Measurements from ENCODE around the gene TPT1.

Gene TPT1

DNA sequence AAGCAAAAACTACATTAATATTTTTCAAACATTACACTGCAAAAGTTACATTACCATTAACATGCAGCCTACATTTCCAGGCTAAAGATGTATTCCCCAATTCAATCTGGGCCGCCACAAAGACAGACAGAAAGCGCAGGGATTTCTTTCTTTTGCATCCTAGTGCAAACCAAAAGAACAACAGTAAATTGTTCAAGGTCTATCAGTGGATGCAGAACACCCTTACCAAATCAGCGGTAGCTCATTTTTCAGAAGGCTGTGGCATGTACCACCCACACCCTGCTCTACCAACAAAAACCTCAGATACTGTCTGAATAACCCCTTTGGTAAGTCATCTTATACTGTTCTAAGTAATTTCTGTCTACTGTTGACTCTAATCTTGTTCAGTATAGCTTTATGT is 3.6 kb downstream of the TPT1 start:
- POLR2A ChIA-PET: interaction anchor here (0.8 kb wide), 1 partner anchor 13 kb away, joined by 3 read pairs; no protein-coding TSS in a partner anchor
- Histone ChIP-seq H3K9me3 (ENCODE audit: control insufficient read depth, insufficient read depth, low read depth, low read length) (no peaks in the 10 kb centered on the region), H3K36me3 (ENCODE audit: control insufficient read depth in 2 of 2, insufficient read depth in 1 of 2, low read length in 2 of 2) (peaks cover 42 to 57% of the 10 kb centered on the region in 2 experiments), H3K4me3 (ENCODE audit: low read depth, low read length) (no peak overlapping the region), H3K27ac (ENCODE audit: extremely low read depth, low read depth, low read length) (no peak overlapping the region), H3K4me1 (ENCODE audit: control insufficient read depth, insufficient read depth, low read length) (peaks cover 20% of the 10 kb centered on the region)
- TF ChIP-seq, protein P1, sequence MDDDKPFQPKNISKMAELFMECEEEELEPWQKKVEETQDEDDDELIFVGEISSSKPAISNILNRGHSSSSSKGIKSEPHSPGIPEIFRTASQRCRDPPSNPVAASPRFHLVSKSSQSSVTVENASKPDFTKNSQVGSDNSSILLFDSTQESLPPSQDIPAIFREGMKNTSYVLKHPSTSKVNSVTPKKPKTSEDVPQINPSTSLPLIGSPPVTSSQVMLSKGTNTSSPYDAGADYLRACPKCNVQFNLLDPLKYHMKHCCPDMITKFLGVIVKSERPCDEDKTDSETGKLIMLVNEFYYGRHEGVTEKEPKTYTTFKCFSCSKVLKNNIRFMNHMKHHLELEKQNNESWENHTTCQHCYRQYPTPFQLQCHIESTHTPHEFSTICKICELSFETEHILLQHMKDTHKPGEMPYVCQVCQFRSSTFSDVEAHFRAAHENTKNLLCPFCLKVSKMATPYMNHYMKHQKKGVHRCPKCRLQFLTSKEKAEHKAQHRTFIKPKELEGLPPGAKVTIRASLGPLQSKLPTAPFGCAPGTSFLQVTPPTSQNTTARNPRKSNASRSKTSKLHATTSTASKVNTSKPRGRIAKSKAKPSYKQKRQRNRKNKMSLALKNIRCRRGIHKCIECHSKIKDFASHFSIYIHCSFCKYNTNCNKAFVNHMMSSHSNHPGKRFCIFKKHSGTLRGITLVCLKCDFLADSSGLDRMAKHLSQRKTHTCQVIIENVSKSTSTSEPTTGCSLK (tag by site-specific recombination; IDR thresholded peaks at IDR 0.05): no peak
- TF ChIP-seq ZNF558 (tag by site-specific recombination; IDR thresholded peaks at IDR 0.05) (no peak), ZNF26 (tag by site-specific recombination; IDR thresholded peaks at IDR 0.05) (no peak), ZNF521 (tag by site-specific recombination; IDR thresholded peaks at IDR 0.05) (no peak), SP7 (tag by site-specific recombination; IDR thresholded peaks at IDR 0.05) (no peak), ZNF239 (tag by site-specific recombination; IDR thresholded peaks at IDR 0.05) (no peak), ZNF623 (tag by site-specific recombination; IDR thresholded peaks at IDR 0.05) (no peak), ZNF362 (tag by site-specific recombination; IDR thresholded peaks at IDR 0.05) (no peak), GLIS1 (tag by site-specific recombination; IDR thresholded peaks at IDR 0.05) (no peak), ZNF175 (tag by site-specific recombination; IDR thresholded peaks at IDR 0.05) (no peak), ZNF23 (tag by site-specific recombination; IDR thresholded peaks at IDR 0.05; ENCODE audit: borderline replicate concordance) (no peak), ZNF223 (tag by site-specific recombination; IDR thresholded peaks at IDR 0.05) (no peak), EGR2 (tag by site-specific recombination; IDR thresholded peaks at IDR 0.05; ENCODE audit: low read depth) (no peak), ZNF768 (tag by site-specific recombination; IDR thresholded peaks at IDR 0.05) (no peak), ZNF341 (tag by site-specific recombination; IDR thresholded peaks at IDR 0.05; ENCODE audit: low read depth) (no peak), KLF1 (tag by site-specific recombination; IDR thresholded peaks at IDR 0.05) (no peak)
- TF ChIP-seq, protein P2, sequence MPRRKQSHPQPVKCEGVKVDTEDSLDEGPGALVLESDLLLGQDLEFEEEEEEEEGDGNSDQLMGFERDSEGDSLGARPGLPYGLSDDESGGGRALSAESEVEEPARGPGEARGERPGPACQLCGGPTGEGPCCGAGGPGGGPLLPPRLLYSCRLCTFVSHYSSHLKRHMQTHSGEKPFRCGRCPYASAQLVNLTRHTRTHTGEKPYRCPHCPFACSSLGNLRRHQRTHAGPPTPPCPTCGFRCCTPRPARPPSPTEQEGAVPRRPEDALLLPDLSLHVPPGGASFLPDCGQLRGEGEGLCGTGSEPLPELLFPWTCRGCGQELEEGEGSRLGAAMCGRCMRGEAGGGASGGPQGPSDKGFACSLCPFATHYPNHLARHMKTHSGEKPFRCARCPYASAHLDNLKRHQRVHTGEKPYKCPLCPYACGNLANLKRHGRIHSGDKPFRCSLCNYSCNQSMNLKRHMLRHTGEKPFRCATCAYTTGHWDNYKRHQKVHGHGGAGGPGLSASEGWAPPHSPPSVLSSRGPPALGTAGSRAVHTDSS (tag by site-specific recombination; IDR thresholded peaks at IDR 0.05): no peak
- CTCF ChIA-PET: no interaction called here

DNA sequence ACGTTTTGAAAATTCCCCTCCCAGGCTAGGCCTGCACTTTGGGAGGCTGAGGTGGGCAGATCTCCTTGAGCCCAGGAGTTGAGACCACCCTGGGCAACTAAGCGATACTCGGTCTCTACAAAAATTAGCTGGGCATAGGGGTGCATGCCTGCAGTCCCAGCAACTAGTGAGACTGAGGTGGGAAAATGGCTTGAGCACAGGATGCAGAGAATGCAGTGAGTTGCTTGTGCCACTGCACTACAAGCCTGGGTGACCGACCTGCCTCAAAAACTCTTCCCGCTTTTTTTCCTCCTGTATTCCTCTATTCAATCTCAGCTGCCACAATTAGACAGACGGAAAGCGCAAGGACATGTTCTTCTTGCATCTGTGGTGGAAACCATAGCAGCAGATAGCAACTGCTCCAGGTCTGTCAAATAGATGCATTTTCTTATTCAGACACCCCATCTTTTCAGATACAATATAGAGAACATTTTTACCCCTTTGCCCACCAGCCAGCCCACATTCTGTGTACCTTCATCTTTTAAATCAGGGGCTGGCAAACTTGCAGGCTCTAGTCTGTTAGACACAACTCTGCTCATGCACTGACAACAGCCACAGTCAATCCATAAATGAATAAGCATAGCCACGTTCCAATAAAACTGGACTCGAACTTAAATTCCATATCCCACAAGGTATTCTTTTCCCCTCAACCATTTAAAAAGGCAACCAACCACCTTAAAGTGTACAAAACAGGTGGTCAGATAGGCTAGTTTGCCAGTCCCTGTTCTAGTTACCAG is 4.8 kb downstream of the TPT1 start:
- Histone ChIP-seq H3K4me3 (ENCODE audit: low read depth, low read length) (no peak overlapping the region), H3K9me3 (ENCODE audit: control insufficient read depth, insufficient read depth, low read depth, low read length) (no peaks in the 10 kb centered on the region), H3K4me1 (ENCODE audit: control insufficient read depth, insufficient read depth, low read length) (peaks cover 20% of the 10 kb centered on the region), H3K27ac (ENCODE audit: extremely low read depth, low read depth, low read length) (no peak overlapping the region), H3K36me3 (ENCODE audit: control insufficient read depth in 2 of 2, insufficient read depth in 1 of 2, low read length in 2 of 2) (peaks cover 42 to 57% of the 10 kb centered on the region in 2 experiments)
- CTCF ChIA-PET: no interaction called here
- TF ChIP-seq ZNF184 (tag by site-specific recombination; IDR thresholded peaks at IDR 0.05) (no peak), OSR2 (tag by site-specific recombination; IDR thresholded peaks at IDR 0.05) (no peak), ZBTB44 (tag by site-specific recombination; IDR thresholded peaks at IDR 0.05) (peak; percentile 37; the same call in 1 of the 2 replicates)
- POLR2A ChIA-PET: no interaction called here
